GM21528 (cell line): ENCODE results near the gene ZRANB3.
"Not testable (repeated sequence)": the region's sequence is repeated elsewhere in the genome, so short reads cannot be mapped to it uniquely, and the experiment has no call there.

Experiments
- ATAC-seq: cut with Tn5 transposase; IDR thresholded peaks from one replicate; pipeline ENCODE4 v1.9.1; 2021; ENCODE audit warnings: mild to moderate bottlenecking, moderate library complexity; ENCODE audit not compliant: unreplicated experiment, low FRiP score

Gene ZRANB3

DNA sequence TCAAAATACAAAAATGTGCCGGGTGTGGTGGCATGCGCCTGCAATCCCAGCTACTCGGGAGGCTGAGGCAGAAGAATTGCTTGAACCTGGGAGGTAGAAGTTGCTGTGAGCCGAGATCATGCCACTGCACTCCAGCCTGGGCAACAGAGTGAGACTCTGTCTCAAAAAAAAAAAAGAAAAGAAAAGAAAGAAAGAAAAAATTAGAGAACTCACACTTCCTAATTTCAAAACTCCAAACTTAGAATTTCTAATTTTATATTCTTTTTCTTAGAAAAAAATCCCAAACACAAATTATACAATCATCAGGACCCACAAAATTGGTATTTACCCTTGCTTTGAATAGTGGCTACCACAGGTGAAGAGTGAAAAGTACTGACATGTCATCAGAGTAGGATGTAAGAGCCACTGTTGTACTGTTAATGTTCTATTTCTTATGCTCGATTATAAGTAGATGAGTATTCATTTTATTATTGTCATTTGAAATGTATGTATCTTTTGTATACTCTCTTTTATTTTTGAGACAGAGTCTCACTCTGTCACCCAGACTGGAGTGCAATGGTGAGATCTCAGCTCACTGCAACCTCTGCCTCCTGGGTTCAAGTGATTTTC, 182.8 kb downstream of the ZRANB3 start:
- ATAC-seq, result not testable (repeated sequence)

DNA sequence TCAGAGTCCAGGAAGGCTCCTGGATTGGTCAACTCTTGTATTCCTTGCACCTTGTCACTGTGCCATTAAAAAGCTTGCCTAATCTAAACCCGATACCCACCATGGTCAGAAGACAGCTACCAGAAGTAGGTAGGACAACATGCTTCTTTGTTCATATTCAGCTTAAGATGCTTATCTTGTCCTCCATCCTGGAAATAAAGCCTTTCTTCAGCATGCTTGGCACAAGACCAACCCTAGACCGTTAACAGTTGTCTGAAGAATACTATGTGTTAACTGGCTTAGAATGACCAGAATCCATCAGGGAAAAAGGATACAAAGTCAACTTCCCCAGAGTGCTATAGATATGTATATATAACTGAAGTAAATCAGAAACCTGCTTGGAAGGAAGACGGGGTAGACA, 193.9 kb downstream of the ZRANB3 start:
- ATAC-seq, result no peak

DNA sequence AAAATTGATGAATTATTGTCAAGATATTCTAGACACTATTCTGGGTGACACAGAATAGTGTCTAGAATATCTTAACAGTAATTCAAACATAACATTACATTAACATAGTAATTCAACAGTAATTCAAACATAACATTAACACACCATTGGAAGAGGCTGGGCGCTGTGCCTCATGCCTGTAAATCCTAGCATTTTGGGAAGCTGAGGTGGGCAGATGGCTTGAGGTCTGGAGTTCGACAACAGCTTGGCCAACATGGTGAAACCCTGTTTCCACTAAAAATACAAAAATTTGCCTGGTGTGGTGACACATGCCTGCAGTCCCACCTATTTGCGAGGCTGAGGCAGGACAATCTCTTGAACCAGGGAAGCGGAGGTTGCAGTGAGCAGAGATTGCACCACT, 195.8 kb downstream of the ZRANB3 start:
- ATAC-seq, result no peak

DNA sequence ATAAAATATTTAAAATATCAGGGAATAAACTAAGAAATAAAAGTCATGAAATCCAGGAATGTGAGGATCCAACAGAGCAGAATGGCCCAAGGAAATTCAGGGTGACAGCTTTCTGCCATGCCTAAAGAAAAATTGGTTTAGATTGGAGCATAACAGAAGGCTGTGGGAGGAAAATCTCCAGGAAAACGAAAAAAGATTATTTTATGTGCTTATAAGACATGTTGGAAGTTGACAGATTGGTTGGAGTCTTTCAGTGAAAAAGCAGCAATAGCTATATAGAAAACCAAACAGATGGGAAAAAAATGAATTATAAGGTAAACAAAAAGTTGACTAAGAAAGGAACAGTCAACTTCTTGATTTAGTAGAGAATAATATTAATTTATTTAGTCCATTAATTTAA, 203.9 kb downstream of the ZRANB3 start:
- no peak for ATAC-seq

DNA sequence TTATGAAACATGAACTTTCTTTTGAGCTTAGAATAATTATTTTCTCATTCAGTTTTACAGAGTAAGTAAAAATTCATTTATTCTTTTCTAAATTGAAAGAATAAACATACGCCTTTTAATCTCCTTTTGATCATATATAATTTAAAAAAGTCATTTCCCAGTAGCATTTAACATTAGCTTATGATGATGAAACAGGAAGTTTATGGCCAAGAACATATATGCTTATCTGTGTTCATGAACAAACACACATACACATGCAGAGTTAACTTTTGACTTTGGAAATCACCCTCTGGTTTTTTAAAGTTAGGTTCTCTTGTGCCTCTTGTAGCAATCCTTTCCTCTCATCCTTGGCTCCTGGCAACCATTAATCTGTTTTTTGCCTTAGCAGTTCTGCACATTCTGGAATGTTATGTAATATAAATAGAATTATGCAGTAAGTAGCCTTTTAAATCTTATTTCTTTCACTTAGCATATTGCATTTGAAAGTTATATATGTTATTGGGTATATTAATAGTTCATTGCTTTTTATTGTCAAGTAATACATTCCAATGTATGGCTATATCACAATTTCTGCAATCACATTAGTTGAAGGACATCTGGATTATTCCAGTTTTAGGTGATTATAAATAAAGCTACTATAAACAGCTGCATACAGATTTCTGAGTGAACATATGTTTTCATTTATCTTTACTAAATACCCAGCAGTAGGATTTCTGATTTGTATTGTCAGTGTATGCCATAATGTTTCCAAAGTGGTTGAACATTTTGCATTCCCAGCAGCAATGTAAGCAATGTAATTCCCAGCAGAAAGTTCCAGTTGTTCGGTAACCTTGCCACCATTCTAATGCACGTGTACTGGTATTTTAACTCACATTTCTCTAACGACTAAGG, 210.3 kb downstream of the ZRANB3 start:
- ATAC-seq, result no peak

DNA sequence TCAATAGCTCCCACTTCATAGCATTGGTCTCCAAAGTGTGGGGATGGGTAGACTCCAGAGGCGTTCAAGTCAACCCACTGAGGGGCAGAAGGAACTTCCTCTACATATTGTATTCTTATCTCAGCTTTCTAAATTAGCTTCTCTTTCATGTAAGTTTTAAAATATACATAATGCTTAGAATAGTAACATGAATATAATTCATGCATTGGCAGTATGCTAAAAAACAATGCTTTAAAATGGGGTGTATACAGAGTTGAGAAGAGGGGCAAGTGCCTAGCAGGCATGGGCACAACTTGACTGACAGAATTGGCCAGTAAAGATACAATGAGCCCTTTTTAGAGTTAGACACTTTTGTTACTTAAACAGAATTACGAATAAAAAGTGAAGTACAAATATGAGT, 212.2 kb downstream of the ZRANB3 start:
- ATAC-seq, result no peak

DNA sequence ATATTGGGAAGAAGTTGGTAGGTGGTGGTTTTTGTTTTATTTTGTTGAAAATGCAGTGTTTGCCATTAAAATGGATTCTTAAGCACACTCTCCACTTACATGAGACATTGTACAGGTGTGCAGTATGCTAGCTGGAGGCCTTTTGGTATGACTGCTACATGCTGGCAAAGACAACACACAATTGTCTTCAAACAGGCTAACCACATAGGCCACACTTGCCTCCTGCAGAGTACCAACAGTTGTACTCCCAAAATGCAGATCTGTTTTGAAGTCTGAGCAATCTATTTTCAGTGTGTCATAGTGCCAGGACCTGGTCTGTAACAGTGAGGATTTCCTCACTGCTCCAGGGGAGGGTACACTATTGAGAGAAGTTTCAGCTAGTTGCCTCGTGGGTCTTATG, 213.6 kb downstream of the ZRANB3 start:
- no peak for ATAC-seq

DNA sequence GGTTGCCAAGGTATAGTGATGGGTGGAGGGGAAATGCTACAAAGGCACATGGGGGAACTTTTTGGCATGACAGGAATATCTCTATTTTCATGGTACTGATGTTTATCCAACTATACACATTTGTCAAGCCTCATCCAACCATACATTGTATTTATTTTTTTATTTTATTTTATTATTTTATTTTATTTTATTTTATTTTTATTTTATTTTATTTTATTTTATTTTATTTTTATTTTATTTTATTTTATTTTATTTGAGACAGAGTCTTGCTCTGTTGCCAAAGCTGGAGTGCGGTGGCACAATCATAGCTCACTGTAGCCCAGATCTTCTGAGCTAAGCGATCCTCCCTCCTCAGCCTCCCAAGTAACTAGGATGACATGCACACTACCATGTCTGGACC, 219.1 kb downstream of the ZRANB3 start:
- no peak for ATAC-seq

DNA sequence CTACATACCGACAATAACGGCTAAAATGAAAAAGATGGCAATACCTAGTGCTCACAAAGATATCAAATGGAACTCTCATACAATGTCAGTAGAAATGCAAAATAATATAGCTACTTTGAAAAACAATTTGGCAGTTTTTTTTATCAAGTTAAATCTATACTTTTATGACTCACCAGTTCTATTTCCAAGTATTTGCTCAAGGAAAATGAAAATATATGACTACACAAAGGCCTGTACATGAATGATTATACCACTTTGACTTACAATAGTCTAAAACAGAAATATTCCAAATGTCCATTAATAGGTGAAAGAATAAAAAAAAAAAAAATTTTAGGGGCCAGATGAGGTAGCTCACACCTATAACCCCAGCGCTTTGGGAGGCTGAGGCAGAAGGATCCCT, 219.8 kb downstream of the ZRANB3 start:
- ATAC-seq, result no peak

DNA sequence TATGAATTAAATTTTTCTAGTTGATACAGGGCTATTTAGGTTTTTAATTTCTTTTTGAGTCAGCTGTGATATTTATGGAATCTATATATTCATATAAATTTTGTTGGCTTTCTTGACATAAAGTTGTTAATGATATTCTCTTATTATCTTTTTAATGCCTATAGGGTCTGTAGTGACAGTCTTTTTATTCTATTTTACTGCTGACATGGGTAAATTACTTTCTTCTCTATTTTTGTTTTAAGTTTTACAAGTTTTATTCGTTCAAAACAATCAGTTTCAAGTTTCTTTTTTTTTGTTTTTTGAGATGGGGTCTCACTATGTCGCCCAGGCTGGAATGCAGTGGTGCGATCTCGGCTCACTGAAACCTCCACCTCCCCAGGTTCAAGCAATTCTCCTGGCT, 226.3 kb downstream of the ZRANB3 start:
- no peak for ATAC-seq

DNA sequence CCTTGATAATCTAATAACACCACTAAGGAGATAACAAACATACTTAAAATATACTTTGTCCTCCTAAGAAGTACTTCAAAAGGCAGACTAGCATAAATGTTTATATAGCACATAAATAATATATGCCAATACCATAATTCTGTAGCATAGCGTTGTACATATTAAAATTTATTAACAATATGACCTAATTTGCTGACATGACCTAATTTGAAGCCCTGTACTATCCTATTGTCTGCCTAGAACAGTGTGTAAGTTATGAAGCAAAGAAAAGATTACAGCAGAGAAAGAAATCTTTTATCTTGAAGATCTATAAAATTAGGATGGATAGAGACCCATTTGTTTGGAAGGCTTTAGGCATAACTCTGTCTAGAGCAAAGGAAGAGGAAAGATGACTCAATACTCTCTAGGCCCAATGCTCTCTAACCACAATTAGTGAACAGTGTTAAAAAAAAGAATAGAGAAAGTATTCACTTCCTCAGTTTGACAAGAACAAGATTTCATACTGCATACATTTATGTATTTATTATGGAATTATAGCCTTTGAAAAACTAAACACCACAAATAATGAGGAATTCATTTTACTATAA, 231.3 kb downstream of the ZRANB3 start:
- ATAC-seq, result peak; percentile 78

DNA sequence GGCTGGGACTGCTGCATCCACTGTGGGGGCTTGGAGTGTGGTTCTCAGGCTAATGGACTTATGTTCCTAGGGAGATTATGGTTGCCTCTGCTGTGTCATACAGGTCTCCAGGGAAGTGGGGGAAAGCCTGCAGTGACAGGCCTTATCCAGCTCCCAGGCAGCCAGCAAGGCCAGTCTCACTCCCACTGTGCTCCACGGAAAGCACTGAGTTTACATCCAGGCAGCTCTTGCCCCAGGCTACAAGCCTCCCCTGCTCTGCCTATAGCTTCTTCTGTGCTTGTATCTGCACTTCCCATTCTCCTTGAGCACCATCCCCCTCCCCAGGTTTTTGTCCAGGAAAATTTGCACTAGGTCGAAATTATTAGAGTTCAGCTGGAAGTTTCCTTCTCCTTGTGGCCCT, 231.9 kb downstream of the ZRANB3 start:
- no peak for ATAC-seq

DNA sequence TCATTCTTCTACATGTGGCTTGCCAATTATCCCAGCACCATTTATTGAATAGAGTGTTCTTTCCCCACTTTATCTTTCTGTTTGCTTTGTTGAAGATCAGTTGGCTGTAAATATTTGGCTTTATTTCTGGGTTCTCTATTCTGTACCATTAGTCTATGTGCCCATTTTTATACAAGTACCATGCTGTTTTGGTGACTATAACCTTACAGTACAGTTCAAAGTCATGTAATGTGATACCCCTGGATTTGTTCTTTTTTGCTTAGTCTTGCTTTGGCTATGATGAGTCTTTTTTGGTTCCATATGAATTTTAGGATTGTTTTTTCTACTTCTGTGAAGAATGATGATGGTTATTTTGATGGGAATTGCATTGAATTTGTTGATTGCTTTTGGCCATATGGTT, 243.9 kb downstream of the ZRANB3 start:
- ATAC-seq, result not testable (repeated sequence)

DNA sequence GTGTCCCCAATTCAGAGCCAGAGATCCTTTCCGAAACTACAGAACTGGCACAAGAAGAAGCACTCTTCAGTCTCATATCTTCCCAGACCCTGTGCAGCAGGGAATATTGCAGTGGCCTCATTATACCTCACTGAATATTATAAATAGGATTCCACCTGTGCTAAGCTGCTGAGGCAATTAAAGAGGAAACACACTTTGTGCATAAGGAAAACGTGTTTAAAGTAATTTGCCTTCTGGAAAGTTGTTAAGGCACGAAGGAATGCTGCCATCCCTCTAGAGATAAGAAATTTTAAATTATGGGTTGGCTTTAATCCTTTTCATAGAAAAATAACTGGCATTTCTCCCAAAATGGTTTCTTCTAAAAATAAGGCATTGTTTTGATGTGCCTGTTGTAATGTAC, 245.6 kb downstream of the ZRANB3 start:
- ATAC-seq, result no peak

DNA sequence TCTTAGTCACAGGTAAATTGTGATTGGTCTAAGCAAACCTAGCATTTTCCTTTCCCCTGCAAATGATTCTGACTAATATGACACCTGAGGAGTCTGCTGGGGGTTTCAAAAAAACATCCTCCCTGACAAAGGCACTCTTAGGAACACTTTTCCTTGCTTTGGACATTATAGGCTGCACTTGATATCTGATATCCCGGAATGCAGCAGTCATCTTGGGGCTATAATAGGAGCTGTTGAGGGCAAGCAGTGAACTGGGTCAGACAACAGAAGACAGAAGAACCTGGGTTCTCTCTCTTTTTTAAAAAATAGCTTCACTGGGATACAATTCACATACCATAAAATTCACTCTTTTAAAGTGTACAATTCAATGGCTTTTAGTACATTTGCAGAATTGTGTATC, 249.6 kb downstream of the ZRANB3 start:
- ATAC-seq, result no peak

DNA sequence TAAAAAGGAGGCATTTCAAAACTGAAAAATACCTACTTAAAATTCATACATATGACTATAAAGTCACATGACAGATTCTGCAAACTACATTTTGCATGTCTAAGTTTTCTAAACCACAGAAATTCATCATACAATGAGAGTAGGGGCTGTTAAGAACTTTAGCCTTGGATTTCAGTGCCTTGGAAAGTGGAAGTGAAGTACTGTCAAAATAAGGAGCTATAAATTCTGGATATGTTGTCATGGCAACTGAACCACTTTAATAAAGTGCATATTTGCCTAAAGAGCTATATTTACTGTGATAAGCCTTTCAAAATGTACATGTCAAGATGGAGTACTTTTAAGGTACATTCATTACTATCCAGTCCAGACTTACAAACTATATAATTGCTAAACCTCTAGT, 251.8 kb downstream of the ZRANB3 start:
- no peak for ATAC-seq

DNA sequence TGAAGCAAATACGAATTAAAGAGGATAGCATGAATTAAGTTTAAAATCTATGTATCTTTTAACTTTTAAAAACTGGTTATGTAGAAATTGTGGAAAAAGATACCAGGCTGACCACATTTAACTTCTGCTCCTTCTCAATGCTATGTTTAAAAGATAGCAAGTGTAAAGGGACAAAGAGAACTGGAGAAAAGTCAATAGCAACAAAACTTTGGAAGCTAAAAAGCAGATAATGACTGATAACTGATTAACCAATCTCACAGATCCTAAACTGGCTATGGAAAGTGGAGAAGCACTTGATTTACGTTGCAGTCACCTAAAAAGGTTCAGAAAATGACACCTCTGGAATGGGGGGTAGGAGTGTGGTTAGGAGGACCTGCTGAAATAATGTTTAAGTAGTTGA, 254.5 kb downstream of the ZRANB3 start:
- ATAC-seq, result no peak

DNA sequence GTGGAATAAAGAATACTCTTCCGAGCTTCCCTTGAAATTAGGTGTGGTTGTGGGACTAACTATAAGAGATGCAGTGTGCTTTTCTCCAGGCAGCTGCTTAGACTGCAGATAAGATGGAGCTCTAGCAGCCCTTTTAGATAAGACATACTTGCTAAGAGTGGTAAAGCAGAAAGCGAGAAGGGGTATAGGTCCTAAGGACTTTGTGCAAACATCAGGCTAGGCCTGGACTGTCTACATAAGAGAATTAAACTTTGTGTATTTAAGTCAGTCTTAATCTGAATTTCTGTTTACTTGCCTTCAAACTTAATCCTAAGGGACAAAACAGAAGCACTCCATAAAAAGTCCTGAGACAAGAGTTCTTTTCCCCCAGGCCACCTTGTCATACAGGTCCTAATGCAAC, 260.0 kb downstream of the ZRANB3 start:
- no peak for ATAC-seq

DNA sequence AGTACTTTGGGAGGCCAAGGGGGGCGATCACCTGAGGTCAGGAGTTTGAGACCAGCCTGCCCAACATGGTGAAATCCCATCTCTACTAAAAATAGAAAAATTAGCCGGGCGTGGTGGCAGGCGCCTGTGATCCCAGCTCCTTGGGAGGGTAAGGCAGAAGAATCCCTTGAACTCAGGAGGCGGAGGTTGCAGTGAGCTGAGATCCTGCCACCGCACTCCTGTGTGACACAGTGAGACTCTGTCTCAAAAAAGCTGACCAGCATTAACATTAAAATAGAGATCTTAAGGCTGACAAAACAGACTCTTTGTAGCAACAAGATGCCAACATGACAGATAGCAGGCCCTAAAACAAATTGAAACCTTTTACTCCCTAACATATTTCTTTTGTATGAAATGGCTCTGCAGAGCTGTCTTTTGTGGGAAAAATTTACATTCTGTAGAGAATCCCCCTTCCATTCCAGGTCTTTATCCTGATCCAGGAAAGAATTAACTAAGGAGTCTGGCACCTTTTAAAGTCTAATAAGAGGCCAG, 265.0 kb downstream of the ZRANB3 start:
- no peak for ATAC-seq

DNA sequence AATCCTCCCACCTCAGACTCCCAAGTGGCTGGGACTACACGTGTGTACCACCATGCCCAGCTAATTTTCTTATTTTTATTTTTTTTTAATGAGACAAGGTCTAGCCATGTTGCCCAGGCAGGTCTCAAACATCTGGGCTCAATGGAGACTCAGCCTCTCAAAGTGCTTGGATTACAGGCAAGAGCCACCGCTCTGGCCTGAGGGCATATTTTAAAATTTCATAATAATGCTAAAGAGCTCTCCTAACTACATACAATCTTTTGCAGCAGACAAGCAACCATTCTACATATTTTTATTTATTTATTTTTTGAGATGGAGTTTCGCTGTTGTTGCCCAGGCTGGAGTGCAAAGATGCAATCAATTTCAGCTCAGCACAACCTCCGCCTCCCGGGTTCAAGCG, 271.9 kb downstream of the ZRANB3 start:
- no peak for ATAC-seq

DNA sequence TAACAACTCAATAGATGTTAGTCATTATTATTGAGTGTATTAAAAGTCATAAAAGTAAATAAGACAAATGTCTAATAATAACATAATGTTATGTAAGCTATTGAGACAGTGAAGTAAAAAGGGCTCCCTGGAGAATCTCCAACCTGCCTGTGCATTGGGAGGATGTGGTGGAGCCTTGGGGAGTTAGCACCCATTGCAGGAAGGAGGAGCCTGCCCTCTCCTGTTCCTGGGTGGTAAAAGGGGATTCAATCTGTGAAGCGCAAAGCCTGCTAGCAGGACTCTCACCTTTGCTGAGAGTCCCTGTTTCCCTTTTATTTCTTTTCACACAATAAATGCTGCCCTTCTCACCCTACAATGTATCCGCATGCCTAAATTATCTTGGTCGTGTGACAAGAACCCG, 272.8 kb downstream of the ZRANB3 start:
- no peak for ATAC-seq
